ENCODE data around the gene SORBS2.

Gene SORBS2

GRCh38 chr4:185710487-185710995 lies 101.5 kb downstream of the SORBS2 start:
- DNase-seq, result no peak

- DNase-seq, result no peak
Measured at GRCh38 chr4:185709802-185710486, 102.0 kb downstream of the SORBS2 start.

GRCh38 chr4:185708348-185708747 lies 103.6 kb downstream of the SORBS2 start:
- DNase-seq, result no peak

GRCh38 chr4:185707622-185708021 lies 104.4 kb downstream of the SORBS2 start:
- DNase-seq, result peak in 1 of 2 experiments; percentile 18

- DNase-seq, result no peak
Measured at GRCh38 chr4:185702147-185702663, 109.8 kb downstream of the SORBS2 start.

GRCh38 chr4:185700630-185701029 lies 111.4 kb downstream of the SORBS2 start:
- no peak for DNase-seq

GRCh38 chr4:185700048-185700447 lies 111.9 kb downstream of the SORBS2 start:
- no peak for DNase-seq

GRCh38 chr4:185697488-185697887 lies 114.5 kb downstream of the SORBS2 start:
- no peak for DNase-seq

GRCh38 chr4:185695743-185696142 lies 116.3 kb downstream of the SORBS2 start:
- DNase-seq, result no peak

- DNase-seq, result no peak
Measured at GRCh38 chr4:185693548-185694215, 118.3 kb downstream of the SORBS2 start.

GRCh38 chr4:185689407-185689806 lies 122.6 kb downstream of the SORBS2 start:
- no peak for DNase-seq

GRCh38 chr4:185685804-185686203 lies 126.2 kb downstream of the SORBS2 start:
- no peak for DNase-seq

- DNase-seq, result no peak
Measured at GRCh38 chr4:185683896-185684295, 128.1 kb downstream of the SORBS2 start.

- no peak for DNase-seq
Measured at GRCh38 chr4:185683222-185683621, 128.8 kb downstream of the SORBS2 start.

GRCh38 chr4:185682236-185682635 lies 129.8 kb downstream of the SORBS2 start:
- no peak for DNase-seq

- DNase-seq, result no peak
Measured at GRCh38 chr4:185681604-185682003, 130.4 kb downstream of the SORBS2 start.

GRCh38 chr4:185680617-185681016 lies 131.4 kb downstream of the SORBS2 start:
- no peak for DNase-seq

- DNase-seq, result no peak
Measured at GRCh38 chr4:185679523-185679922, 132.5 kb downstream of the SORBS2 start.

- no peak for DNase-seq
Measured at GRCh38 chr4:185677637-185678314, 134.2 kb downstream of the SORBS2 start.

GRCh38 chr4:185672618-185673017 lies 139.4 kb downstream of the SORBS2 start:
- no peak for DNase-seq

GRCh38 chr4:185672151-185672550 lies 139.8 kb downstream of the SORBS2 start:
- DNase-seq, result no peak

GRCh38 chr4:185671496-185671895 lies 140.5 kb downstream of the SORBS2 start:
- no peak for DNase-seq

- no peak for DNase-seq
Measured at GRCh38 chr4:185671066-185671465, 140.9 kb downstream of the SORBS2 start.

- no peak for DNase-seq
Measured at GRCh38 chr4:185669288-185669687, 142.7 kb downstream of the SORBS2 start.
